Measurements from ENCODE around the gene HSD17B11.

DNA sequence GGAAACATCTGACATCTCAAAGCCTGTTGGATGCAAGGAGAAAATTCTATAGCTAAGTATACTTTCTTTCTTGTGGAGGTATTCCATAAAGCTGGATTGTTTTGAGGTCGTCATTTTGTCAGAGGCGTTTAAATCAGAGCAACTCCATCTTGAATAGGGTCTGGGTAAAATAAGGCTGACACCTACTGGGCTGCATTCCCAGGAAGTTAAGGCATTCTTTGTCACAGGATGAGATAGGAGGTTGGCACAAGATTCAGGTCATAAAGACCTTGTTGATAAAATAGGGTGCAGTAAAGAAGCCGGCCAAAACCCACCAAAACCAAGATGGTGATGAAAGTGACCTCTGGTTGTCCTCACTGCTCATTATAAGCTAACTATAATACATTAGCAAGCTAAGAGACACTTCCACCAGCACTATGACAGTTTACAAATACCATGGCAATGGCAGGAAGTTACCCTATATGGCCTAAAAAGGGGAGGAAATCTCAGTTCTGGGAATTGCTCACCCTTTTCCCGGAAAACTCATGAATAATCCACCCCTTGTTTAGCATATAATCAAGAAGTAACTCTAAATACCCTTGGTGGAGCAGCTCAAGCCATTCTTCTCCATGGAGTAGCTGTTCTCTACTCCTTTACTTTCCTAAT is 80.2 kb downstream of the HSD17B11 start:
- no peak for TF ChIP-seq EZH2 (IDR thresholded peaks at IDR 0.05)
- TF ChIP-seq, protein P1, sequence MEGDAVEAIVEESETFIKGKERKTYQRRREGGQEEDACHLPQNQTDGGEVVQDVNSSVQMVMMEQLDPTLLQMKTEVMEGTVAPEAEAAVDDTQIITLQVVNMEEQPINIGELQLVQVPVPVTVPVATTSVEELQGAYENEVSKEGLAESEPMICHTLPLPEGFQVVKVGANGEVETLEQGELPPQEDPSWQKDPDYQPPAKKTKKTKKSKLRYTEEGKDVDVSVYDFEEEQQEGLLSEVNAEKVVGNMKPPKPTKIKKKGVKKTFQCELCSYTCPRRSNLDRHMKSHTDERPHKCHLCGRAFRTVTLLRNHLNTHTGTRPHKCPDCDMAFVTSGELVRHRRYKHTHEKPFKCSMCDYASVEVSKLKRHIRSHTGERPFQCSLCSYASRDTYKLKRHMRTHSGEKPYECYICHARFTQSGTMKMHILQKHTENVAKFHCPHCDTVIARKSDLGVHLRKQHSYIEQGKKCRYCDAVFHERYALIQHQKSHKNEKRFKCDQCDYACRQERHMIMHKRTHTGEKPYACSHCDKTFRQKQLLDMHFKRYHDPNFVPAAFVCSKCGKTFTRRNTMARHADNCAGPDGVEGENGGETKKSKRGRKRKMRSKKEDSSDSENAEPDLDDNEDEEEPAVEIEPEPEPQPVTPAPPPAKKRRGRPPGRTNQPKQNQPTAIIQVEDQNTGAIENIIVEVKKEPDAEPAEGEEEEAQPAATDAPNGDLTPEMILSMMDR (IDR thresholded peaks at IDR 0.05) = no peak
- TF ChIP-seq EZH2phosphoT487 (IDR thresholded peaks at IDR 0.05) = no peak
